GM18507 (cell line): Measurements from ENCODE around the gene ETS2.
"Not testable (repeated sequence)": the region's sequence is repeated elsewhere in the genome, so short reads cannot be mapped to it uniquely, and the experiment has no call there.

Experiments used
- DNase-seq: peaks from one replicate; pipeline ENCODE4 v3.0.0; 2011; ENCODE audit warnings: low read depth; ENCODE audit not compliant: insufficient read length; ENCODE audit errors: extremely low spot score
- FAIRE-seq: peaks from 2 replicates; lab custom pipeline; 2011; peaks lifted over from hg19 to GRCh38; lab: Jason Lieb, UNC

Gene ETS2

DNA sequence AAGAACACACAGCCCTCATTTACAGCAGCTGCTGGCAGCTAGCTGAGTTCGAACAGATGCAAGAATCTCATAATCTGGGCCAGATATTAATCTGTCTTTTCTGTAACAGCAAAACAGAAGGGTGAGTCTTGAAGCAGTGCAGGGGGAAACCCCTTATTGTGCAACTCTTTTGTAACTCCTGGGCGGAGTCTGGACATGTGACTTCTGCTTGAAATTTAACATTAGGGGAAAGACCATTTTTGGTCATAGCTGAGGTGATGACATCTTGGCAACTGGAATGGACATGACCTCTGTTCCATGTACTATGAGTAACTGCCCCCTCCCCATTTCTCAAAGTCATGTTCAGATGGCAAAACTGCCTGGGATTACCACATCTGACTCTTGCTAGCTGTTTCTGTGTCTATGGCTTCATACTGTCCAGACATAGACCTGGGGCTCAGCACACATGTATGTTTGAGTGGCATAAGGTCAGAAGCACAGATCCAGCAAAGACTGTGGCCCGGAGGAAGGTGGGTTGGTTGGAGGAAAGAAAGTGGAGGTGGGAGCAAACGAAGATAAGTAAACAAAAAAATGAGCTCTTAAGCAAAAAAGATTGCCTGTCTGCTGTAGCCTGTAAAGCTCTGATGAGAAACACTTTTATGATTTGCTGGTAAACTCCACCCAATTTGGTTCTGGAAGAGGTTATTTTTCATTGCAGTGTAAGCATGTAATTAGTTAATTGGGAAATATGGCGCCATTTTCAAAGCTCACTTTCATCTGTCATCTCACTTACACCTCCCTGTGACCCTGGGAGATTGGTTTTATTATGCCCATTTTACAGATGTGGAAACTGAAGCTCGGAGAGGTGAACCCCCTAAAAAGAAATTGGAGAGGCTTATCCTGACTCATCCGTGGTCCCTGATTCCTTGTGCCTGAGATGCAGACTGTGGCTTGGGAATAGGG lies 26.1 kb downstream of the ETS2 start:
- FAIRE-seq = peak; percentile 57
- peak; percentile 23 for DNase-seq

DNA sequence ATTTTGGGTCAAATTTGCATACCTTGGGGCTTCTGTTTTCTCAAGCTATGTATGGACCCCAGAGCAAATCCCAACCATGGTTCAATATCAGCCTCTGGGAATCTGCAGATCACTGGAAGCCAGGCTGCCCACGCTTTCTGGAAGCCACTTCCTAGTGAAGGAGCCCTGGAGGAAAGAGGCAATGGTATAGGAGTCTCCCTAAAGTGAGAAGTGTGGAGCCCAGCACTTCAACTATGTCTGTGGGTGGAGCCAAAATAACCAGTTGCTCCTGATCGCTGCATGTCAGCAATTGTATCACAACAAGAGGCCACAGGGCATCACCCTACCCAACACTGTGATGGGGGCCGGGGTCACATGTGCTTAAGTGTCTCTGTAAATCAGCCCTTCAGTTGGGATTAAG lies 26.9 kb downstream of the ETS2 start:
- DNase-seq (no peak), FAIRE-seq (no peak)

DNA sequence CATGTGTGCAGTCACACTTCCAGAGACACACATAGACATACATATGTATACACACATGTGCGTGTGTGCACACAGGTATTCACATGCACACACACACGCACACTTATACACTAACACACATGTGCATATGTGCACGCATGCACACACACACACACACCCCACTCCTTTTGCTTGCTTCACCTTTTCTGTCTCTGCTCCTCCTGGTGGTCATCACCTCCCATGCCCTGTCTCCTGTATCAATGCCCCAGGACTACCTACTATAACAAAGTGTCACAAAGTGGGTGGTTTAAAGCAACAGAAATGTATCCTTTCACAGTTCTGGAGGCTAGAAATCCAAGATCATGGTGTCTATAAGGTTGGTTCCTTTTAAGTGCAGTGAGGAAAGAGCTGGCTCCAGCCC lies 27.4 kb downstream of the ETS2 start:
- FAIRE-seq (no peak), DNase-seq (no peak)

DNA sequence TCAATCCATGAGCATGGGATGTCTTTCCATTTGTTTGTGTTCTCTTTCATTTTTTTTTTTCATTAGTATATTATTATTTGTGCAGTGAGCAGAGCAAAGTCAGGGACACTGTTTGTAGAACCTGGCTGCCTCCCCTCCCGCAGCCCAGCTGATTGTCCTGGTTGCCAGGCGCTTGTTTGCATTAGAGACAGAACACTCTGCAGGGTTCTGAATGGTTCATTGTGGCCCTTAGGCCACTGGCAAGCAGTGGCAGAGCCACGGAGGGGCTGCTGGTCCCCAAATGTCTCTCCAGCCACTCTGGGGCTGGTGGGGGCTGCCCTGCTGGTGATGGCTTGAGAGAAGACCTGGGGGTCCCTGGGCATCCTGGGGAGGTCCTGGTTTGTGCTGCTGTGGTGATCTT lies 29.0 kb downstream of the ETS2 start:
- DNase-seq (no peak), FAIRE-seq (no peak)

DNA sequence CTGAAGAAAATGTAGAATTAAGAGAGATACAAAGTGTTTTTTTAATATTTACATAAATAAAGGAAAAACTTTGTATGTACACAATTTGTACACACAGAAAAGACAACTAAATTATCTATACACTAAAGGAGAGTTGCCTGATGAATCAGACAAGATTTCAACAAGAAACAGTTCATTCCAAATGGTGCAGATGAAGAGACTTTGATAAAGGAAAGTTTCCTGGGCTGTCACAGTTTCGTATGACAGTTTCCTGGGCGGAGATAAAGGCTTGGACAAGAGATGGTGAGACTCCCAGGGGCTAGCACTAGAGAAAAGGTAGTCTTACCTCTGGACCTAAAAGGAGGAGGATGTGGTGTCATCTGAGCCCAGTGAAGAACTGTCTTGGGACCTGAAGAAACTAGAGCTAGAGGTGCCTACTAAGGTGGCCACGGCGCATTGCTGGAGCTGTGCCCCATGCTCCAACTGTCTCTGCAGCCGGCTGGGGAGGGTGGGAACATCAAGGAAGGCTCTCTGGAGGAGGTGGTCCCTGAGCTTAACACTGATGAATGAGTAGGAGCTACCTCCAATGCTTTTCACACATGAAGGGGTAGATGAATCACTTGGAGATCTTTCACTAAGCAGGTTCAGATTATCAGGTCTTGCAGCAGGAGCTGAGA lies 32.2 kb downstream of the ETS2 start:
- DNase-seq = no peak
- FAIRE-seq = no peak

DNA sequence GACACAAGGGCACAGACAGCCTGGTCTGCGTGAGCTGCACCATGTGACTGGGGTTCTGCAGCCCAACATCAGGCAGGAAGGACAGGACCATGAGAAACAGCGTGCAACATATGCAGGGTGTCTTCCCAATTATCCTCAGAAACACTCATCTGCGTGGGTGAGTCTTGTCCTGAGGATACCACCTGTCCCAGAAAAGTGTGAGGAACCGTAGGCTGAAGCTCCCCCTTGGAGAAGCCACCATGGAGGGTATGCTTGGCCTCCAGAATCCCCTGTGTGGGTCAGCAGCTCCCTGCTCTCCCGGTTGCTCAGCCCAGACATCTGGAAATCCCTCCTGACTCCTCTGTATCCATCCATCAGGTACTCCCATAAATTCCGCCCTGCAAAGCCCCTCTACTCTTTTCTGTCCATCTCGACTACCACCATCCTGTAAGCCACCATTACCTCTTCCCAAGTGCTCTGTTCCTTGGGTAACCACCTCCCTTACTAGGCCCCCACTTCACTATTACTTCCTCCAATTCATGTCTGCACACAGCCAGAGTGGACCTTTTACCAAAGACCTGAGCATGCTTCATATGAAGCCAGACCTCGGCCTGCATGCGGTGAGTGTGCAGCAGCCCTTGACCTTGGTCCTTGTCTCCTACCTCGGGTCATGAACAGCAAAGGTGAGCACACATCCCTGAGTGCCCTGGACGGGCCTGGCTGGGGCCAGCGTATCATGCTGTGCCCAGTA lies 33.0 kb downstream of the ETS2 start:
- no peak for FAIRE-seq

DNA sequence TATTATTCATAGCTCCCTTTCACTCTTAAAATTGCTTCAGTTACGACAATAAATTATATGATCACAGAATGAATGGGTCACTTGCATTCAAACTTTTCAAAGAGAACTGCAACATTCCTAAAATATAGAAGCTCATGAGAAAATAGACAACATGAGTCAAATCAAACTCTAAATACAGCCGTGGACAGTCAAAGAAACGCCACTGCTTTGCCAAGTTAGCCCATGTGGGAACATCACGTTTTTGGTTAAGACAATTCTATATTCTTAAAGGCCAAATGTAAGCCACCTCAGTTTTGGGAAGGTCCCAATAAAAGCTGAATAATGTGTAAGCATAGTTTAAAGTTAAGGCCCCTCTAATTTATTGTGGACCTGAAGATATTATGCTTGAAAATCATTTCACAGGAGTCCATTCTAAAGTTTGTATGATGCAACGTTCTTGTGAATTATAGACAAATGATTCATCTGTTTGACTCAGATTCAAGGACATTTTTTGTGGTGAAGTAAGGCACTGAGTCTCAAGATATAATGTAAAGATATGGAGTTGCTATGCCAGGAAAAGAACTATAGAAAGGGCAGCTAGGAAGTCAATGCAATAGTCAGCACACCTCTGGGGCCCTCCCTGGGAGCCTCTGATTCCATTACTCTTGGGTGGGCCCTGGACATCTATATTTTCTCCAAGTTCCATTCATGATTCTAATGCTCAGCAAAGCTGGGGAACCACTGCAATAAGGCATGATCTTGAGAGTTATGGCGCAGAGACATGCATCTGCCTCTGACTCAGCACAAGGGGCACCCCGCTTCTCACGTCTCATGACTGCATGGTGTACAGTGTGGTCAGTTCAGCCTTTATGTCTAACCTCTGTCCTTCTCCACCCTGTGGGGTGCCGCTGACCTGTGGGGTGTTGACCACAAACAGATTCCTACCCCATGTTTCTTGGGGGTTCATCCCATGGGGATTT lies 33.9 kb downstream of the ETS2 start:
- DNase-seq = no peak
- FAIRE-seq = no peak

More for the DNA sequence above, 33.0 kb downstream of the ETS2 start:
- DNase-seq = no peak

DNA sequence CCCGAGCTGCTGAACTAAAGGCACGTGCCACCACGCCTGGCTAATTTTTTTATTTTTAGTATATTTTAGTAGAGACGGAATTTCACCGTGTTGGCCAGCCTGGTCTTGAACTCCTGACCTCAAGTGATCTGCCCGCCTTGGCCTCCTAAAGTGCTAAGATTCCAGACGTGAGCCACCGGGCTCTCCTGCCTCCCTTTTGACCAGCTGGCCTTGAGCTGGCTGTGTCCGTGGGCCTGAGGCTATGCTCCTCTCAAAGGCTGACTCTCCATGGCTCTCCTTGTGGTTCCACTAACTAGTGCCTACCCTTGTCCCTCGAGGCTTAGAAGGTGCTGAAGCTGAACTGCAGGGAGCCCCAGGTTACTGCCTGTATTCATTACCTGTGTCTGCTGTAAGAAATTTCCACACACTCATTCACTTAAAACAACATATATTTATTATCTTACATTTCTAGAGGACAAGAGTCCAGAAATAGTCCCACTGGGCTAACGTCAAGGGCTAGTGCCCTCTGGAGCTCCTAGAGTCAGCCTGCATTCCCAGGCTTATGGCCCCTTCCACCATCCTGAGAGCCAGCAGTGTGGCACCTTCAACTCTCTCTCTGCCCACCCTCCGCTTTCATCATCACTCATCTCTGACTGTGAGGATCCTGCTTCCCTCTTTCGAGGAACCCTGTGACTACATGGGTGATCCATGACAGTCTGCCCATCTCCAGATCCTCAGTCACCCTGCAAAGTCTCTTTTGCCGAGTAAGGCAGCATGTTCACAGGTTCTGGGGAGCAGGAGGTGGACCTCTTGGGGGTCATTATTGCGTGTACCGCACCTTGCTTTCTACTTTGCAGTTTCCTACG lies 34.9 kb downstream of the ETS2 start:
- no peak for DNase-seq
- no peak for FAIRE-seq

DNA sequence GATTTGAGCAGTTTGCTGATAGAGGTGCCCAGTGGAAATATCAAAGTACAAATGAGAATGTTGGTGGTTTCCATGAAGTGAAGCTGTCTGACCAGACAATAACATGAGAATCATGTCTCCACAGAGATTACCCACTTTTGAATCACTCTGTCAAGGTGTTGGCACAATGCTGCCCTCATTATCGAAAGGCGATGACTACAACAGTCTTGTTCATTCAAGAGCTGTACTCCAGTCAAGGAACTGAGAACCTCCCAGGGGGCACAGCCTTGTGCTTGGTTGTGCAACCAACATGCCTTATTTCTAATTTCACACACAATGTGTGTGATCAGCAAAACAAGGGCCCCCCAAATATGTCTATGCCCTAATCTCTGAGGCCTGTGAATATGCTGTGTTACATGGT lies 35.7 kb downstream of the ETS2 start:
- DNase-seq = no peak
- FAIRE-seq = no peak

DNA sequence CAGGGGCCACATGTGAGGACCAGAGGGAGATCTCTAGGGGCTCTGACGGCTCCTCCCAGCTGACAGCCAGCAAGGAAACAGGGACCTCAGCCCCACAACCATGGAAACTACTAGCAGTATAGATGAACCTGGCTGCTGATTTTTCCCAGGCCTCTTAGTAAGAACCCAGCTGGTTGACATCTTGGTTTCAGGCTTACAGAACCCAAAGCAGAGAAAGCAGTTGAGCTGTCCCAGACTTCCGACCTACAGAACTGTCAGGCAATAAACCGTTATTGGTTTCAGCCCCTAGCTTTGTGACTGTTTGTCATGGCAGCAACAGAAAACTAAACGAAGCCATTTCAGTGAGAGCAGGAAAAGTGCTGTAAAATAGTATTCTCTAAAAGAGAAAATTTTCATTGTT lies 36.4 kb downstream of the ETS2 start:
- no peak for FAIRE-seq

DNA sequence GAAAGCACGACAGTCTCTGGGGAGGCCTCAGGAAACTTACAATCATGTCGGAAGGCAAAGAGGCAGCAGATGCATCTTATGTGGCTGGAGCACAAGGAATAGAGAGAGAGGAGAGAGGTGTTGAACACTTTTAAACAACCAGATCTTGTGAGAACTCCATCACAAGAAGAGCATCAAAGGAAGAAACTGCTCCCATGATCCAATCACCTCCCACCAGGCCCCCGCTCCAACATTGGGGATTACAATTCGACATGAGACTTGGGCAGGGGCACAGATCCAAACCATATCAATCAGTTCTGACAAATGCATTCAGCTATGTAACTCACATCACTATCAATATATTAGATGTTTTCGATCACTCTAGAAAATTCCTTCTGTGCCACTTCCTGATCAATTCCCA lies 37.6 kb downstream of the ETS2 start:
- no peak for FAIRE-seq

More for the DNA sequence above, 36.4 kb downstream of the ETS2 start:
- no peak for DNase-seq

DNA sequence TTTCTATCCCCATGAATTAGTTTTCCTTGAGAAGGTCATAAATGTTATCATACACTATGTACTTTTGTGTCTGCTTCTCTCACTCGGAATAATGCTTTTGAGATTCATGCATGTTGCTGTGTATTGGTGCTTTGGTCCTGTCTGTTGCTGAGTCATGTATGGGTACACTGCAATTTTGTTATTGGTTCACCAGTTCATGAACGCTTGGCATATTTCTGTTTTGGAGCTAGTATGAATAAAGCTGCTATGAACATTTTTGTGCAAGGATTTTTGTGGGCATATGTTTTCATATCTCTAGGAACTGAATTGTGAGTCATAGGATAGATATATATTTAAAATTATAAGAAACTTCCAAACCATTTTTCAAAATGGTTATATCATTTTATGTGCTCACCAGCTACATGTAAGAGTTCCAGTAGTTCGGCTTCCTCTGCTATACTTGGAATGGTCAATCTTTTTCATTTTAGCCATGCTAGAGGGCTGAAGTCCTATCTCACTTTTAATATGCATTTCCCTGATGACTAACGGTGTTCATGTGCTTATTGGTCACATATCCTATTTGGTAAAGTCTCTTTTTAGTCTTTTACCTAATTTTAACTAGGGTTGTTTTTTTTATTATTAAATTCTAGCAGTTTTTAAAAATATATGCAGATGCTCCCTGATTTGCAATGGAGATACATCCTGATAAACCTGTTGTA lies 38.2 kb downstream of the ETS2 start:
- DNase-seq = no peak
- no peak for FAIRE-seq

More for the DNA sequence above, 37.6 kb downstream of the ETS2 start:
- no peak for DNase-seq

DNA sequence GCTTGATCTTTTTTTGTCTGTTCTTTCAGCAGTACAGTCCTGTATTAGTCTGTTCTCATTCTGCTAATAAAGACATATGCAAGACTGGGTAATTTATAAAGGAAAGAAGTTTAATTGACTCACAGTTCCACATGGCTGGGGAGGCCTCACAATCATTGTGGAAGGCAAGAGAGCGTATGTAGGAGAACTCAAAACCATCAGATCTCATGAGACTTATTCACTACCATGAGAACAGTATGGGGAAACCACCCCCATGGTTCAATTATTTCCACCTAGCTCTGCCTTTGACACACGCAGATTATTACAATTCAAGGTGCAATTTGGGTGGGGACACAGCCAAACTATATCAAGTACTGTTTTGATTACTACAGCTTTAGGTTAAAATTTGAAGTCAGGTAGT lies 39.6 kb downstream of the ETS2 start:
- DNase-seq, FAIRE-seq: not testable (repeated sequence)

DNA sequence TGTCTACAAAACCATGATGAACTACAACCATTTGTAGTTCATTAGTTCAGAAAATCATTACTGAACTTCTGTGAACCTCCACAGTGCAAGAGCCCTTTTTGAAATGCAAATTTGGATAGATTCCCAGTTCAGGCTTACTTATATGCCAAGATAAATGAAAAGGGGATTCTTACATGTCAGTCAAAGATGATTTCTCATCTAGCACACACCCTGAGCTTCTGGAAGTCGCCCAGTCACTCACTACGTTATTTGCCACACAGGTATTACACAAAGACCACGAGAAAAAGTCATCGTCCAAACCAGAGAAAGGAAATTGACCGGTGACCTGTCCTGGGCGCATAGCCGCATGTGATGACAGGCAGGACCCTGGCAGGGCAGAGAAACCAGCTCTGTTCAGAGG lies 41.8 kb downstream of the ETS2 start:
- no peak for DNase-seq
- no peak for FAIRE-seq

DNA sequence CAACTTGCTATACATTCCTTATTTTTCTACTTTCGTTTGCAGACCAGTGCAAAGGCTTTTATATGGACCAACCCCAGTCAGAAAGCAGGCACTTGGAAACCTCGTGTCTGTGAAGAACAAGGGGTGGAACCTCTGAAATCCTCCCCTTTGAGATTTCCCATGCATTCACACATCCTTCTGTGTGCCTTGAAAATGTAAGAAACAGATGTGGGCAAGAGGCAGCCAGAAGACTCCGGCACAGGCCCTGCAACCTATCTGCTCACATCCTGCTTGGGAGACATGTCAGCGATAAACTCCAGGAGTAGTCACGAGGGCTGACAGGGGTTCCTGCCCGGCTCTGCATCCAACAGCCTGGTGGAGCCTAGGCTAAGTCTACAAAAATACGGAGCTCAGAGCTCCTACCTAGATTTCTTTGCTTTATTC lies 42.5 kb downstream of the ETS2 start:
- DNase-seq = no peak

DNA sequence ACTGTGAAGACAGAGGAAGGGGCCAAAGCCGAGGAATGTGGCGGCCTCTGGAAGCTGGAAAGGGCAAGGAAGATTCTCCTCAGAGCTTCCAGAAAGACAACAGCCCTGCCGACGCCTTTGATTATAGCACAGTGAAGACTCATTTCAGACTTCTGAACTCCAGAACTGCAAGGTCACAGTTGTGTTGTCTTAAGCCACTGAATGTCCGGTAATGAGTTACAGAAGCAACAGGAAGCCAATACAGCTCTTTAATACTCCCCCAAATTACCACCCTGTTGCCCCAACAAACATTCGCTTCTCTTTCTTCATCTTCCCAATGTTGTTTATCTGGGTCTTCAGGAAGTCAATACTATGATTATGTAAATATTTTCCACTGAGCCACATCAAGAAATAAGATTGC lies 44.0 kb downstream of the ETS2 start:
- no peak for FAIRE-seq
- DNase-seq = no peak

More for the DNA sequence above, 42.5 kb downstream of the ETS2 start:
- no peak for FAIRE-seq

DNA sequence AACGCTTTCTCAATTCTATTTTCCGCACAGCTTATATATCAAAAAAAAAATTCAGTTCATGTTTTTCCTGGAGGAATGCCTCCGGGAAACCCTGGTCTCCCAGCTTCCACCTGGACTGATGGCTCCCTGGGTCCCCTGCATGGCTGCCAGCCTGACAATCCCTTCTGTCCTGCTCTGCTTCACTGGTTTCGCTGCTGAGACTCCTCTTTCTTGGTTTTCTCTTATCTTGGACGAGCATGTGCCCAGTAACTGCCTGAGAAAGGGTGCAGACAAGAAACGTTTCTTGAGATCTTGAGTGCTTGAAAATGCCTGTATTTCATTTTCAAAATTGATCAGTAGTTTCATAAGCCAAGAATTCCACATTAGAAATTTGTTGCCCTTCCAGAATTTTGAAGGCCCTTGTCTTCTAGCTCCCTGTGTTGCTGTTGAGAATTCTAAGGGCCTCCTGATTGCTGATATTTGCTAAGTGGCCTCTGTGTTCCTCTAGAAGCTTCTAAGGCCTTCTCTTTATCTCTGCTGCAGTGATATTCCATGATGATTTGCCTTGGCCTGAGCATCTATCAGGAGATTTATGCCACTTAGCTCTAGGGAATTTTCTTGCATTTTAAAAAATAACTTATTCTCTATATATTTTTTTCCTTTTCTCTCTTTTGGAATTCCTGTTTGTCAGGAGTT lies 44.7 kb downstream of the ETS2 start:
- DNase-seq = no peak
- no peak for FAIRE-seq
